Loucy (cell line): ENCODE data around the gene PIAS1.

ENCODE experiments used
- CTCF ChIP-seq: fragments of 200-600 bp; sonication (generic); conservative IDR thresholded peaks from 2 replicates; pipeline ENCODE4 v1.5.1; 2014; ENCODE audit warnings: mild to moderate bottlenecking, antibody characterized with exemption, low read length
- EZH2phosphoT487 ChIP-seq: fragments of 200-600 bp; IDR thresholded peaks from 2 replicates; pipeline ENCODE4 v1.6.1; 2018; ENCODE audit warnings: antibody characterized with exemption, mild to moderate bottlenecking, moderate library complexity, borderline replicate concordance

GRCh38 chr15:68209272-68209671 lies 155.2 kb downstream of the PIAS1 start:
- TF ChIP-seq CTCF (no peak), EZH2phosphoT487 (no peak)
